Subcutaneous adipose tissue (tissue), 4 donors: Measurements from ENCODE around the gene LITAFD. TPM values are rescaled to one million over a fixed set of nuclear protein-coding genes. Genes with fewer than 3 reads are reported as not detected.

Experiments
- total RNA-seq, 4 donors: library from RNA; depleted of rRNA; stranded (reverse); fragments of >200 nt; gene quantifications; one replicate each; pipeline ENCODE4 v1.1.0, GENCODE V29; 2016
- TF ChIP-seq, protein P1 (sequence below): fragments of 450-650 bp; IDR thresholded peaks from one replicate; pipeline ENCODE4 v1.5.1; 2016; ENCODE audit warnings: low read depth, mild to moderate bottlenecking, control low read depth, antibody characterized with exemption, moderate library complexity

LITAFD gene
- total RNA-seq, 4 donors from 2014 or later = not detected

DNA sequence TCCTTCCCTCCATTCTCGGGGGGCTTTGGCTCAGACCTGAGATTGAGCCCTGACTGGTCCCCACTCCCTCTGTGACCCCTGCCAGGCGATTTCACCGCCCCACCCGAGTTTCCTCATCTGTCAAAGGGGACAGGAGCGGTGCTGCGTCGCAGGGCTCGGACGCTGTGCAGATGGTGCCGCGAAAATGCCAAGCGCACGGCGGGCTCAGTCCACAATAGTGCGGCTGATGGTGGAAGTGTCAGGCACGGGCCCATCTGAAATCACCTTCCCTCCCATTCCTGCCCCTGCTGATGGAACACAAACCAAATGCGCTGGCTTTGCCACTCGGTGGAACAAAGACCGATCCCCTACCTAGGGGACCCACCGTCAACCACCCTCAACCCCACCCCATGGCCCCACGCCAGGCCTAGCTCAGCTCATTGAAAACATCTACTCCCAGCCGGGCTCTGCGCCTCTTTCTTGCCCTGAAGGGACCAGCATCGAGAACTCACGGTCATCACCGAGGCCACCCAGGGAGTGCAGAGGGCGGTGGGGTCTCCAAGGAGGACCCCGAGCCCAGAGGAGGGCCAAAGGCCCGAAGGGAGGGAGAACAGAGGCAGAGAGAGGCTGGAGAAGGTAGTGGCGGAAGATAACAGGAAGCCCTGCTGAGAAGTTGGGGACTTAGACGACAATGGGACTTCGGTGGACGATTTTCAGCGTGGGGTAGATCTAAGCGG lies 14.8 kb upstream of the LITAFD start:
- TF ChIP-seq, protein P1, sequence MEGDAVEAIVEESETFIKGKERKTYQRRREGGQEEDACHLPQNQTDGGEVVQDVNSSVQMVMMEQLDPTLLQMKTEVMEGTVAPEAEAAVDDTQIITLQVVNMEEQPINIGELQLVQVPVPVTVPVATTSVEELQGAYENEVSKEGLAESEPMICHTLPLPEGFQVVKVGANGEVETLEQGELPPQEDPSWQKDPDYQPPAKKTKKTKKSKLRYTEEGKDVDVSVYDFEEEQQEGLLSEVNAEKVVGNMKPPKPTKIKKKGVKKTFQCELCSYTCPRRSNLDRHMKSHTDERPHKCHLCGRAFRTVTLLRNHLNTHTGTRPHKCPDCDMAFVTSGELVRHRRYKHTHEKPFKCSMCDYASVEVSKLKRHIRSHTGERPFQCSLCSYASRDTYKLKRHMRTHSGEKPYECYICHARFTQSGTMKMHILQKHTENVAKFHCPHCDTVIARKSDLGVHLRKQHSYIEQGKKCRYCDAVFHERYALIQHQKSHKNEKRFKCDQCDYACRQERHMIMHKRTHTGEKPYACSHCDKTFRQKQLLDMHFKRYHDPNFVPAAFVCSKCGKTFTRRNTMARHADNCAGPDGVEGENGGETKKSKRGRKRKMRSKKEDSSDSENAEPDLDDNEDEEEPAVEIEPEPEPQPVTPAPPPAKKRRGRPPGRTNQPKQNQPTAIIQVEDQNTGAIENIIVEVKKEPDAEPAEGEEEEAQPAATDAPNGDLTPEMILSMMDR = no peak

DNA sequence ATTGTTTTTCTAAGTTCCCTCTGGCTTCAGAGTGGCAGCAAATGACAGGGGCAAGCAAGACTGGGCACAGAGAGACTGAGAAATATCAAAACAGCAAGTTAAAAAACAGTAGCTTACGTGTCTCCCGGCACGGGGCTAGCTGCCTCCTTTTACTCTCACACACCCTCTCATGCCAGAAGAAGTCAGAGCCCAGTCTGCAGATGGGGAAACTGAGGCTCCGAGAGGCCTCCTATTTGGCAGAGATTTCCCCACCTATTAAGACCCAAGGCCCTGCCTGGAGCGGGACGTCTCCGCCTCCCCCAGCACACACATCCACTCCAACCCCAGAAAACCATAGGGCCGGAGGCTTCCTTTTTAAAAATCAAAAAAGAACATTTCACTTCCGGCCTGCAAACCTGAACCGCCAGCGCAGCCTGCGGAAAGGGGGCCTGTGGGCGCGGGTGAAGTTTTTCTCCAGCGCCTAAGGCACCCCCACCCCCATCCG lies 14.2 kb upstream of the LITAFD start:
- TF ChIP-seq, protein P1 = no peak

DNA sequence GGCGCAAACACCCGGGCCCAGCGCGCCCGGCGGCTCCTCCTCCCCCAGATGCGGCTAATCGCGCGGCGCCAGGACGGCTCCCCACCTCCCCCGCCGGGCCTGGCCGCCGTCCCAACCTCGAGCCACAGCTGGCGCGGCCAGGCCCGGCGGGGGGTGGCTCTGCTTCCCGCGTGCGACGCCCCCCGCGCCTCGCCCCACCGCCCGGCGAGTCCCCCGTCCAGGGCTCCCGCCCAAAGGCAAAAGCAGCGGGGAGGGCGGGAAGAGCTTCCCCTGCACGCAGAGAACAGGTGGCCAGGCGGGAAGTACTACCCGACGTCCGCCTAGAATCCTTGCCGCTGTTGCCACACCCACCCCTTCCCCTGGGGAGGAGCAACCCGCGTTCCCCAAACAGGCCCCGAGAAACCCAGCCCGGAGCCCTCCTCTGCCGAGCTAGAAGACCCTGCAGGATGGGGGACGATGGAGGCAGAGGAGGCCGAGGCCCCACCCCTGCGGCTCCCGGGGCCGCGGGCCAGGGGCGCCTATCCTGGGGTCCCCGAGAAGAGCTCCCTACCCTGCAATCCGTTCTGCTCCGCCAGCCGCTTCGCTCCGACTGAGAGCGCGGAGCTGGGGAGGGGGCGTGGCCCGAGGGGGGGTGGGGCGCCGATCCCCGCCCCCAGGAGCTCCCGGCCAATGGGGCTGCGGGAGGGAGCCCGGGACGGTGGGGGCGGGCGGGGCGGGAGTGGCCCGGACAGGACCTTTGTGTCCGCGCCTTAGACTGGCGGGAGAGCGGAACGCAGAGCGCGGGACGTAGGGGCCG lies 13.5 kb upstream of the LITAFD start, which contains the start of gene CARHSP1:
TSS of gene CARHSP1 (minus strand) at position 591 of the 796 bp plus-strand sequence. CDS start 9,678 bp downstream, outside the sequence.
- TF ChIP-seq, protein P1 = no peak

DNA sequence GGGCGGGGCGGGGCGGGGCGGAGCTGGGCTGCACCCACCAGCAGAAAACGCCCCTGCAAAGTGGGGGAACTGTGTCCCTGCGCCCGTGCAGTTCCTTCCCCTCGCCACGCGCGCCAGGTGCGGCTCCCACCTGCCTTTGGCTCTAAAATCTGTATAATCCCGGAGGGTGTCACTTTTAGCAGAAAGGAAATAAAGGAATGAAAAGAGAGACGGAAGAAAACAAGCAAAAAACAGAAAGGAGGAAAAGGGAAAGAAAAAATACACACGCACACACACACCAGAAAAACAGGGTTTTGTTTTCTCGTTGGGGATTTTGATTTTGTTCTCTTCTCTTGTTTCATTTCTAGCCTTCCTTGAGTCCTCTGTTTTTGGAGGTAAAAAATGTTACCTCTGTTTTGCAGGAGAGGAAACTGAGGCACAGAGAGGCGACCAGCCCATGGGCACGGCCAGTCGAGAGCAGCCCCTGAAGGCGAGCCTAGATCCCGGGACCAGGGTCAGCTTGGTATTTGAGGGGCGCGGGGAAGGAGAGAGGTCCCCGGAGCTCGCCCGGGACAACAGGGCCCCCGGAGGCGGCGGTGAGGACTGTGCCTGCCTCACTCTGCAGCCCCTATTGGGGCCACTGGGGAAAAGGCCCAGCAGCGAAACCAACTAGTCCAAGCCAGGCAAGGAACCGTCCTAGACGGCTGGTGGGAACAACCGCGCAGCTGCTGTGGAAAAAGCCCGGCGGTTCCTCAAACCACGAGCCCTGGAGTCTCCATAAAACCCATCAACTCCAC lies 12.8 kb upstream of the LITAFD start:
- TF ChIP-seq, protein P1 = no peak

DNA sequence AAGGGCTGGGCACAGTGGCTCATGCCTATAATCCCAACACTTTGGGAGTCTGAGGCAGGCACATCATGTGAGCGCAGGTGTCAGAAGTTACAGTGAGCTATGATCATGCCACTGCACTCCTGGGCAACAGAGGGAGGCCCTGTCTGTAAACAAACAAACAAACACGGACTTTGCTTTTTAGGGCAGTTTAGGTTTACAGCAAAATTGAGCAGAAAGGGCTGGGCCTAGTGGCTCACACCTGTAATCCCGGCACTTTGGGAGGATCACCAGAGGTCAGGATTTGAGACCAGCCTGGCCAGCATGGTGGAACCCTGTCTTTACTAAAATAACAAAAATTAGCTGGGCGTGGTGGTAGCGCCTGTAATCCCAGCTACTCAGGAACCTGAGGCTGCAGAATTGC lies 10.1 kb upstream of the LITAFD start:
- TF ChIP-seq, protein P1 = no peak

DNA sequence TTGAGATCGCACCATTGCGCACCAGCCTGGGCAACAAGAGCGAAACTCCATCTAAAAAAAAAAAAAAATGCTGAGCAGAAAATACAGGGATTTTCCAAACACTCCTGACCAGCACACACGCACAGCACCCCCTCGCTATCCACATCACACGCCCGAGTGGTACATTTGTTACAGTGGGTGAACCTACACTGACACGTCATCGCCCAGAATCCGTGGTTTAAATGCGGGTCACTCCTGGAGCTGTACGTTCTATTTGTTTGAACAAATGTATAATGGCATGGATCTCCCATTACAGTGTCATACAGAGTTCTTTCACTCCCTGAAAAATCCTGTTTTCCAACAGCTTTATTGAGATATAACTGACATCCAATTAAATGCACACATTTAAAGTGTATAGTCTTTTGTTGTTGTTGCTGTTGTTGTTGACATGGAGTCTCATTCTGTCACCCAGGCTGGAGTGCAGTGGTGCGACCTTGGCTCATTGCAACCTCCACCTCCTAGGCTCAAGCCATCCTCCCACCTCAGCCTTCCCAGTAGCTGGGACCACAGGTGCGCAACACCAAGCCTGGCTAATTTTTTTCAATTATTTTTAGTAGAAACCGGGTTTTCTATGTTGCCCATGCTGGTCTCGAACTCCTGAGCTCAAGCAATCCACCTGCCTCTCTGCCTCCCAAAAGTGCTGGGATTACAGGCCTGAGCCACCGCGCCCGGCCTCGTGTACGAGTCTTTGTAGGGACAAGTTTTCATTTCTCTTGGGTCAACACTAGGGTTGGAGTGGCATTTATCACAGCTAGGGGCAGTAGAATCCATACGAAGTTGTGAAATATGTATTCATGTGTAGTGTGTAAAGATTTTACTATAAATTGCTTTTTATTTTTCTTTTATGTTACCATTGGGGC lies 8.9 kb upstream of the LITAFD start:
- TF ChIP-seq, protein P1 = no peak
